Breast epithelium (tissue), 4 donors: ENCODE data around the gene BIRC5. TPM values are rescaled to one million over a fixed set of nuclear protein-coding genes. Genes with fewer than 3 reads are reported as not detected.

Source experiments
- DNase-seq, 2 donors: peaks; one replicate each; pipeline ENCODE4 v3.0.0-alpha.2; 2019; ENCODE audit warnings: low spot score in 2 of 2
- H3K27ac ChIP-seq, 2 donors: fragments of 200-600 bp; sonication (generic) in 1 of 2; one replicate each; pipeline ENCODE4 v1.5.1; 2016 to 2019; ENCODE audit warnings: mild to moderate bottlenecking in 1 of 2
- H3K27me3 ChIP-seq, 2 donors: fragments of 200-600 bp; sonication (generic) in 1 of 2; one replicate each; pipeline versions ENCODE4 v1.5.1 to v1.6.0; 2017 to 2019; ENCODE audit warnings: control low read depth in 1 of 2, mild to moderate bottlenecking in 1 of 2
- H3K36me3 ChIP-seq: fragments of 200-600 bp; one replicate; pipeline ENCODE4 v1.5.1; 2019
- H3K4me1 ChIP-seq, 2 donors: fragments of 200-600 bp; sonication (generic); one replicate each; pipeline ENCODE4 v1.5.1; 2016 to 2019; ENCODE audit warnings: control low read depth in 1 of 2
- H3K4me3 ChIP-seq, 3 donors: fragments of 200-600 bp; sonication (generic); 1 replicate in 2 of 3; 2 replicates in 1 of 3; pipeline ENCODE4 v1.5.1; 2016 to 2019; ENCODE audit warnings: mild to moderate bottlenecking in 3 of 3, moderate library complexity in 2 of 3
- H3K9me3 ChIP-seq, 2 donors: fragments of 200-600 bp; sonication (generic) in 1 of 2; one replicate each; pipeline ENCODE4 v1.5.1; 2016 to 2019; ENCODE audit warnings: control low read depth in 1 of 2
- CTCF ChIP-seq, 3 donors: fragments of 450-650 bp; IDR thresholded peaks; one replicate each; pipeline ENCODE4 v1.5.1; 2016 to 2017; ENCODE audit warnings: antibody characterized with exemption in 3 of 3, mild to moderate bottlenecking in 3 of 3, moderate library complexity in 3 of 3
- POLR2A ChIP-seq: fragments of 450-650 bp; IDR thresholded peaks from one replicate; pipeline ENCODE4 v1.6.1; 2016; ENCODE audit warnings: antibody characterized with exemption, mild to moderate bottlenecking, moderate library complexity
- POLR2AphosphoS5 ChIP-seq, 3 donors: sonication (generic); formaldehyde crosslinking; IDR thresholded peaks; one replicate each; pipeline ENCODE4 v1.6.1; 2017; ENCODE audit warnings: antibody characterized with exemption in 3 of 3
- intact Hi-C: fragments of 100-400 bp; cut with DNase I; formaldehyde crosslinking; loops from one replicate; pipeline ENCODE4 v1.15.1; 2023; ENCODE audit warnings: low total_unique reads
- total RNA-seq, 3 donors: library from RNA; depleted of rRNA; stranded (reverse); fragments of >200 nt; gene quantifications; one replicate each; pipeline ENCODE4 v1.1.0, GENCODE V29; 2016

Gene BIRC5
- total RNA-seq, 3 donors from 2014 or later: 0.29 to 1.9 (median 0.33) TPM

GRCh38 chr17:78202666-78203065, 11.4 kb upstream of the BIRC5 start:
- Histone ChIP-seq H3K4me3 (no peak overlapping the region), H3K4me1 (peaks cover 0 to 7% of the 10 kb centered on the region in 2 donors), H3K27ac (no peak overlapping the region), H3K36me3 (no peaks in the 10 kb centered on the region), H3K27me3 (no peaks in the 10 kb centered on the region), H3K9me3 (no peaks in the 10 kb centered on the region)
- TF ChIP-seq CTCF (IDR thresholded peaks at IDR 0.05) (no peak), POLR2A (no peak), POLR2AphosphoS5 (IDR thresholded peaks at IDR 0.05) (no peak)
- intact Hi-C loops: no loop called here
- no peak for DNase-seq

GRCh38 chr17:78204387-78205123, 9.5 kb upstream of the BIRC5 start:
- DNase-seq: no peak
- no peak for TF ChIP-seq POLR2A
- no peak for TF ChIP-seq POLR2AphosphoS5 (IDR thresholded peaks at IDR 0.05)
- no peak for TF ChIP-seq CTCF (IDR thresholded peaks at IDR 0.05)
- peaks cover 0 to 3% of the 10 kb centered on the region in 2 donors for H3K4me1 ChIP-seq
- H3K27me3 ChIP-seq: no peaks in the 10 kb centered on the region
- H3K36me3 ChIP-seq: no peaks in the 10 kb centered on the region
- no peak overlapping the region for H3K4me3 ChIP-seq
- intact Hi-C loops: loop anchor here (5.0 kb wide), 1 partner anchor 1493 kb away; no protein-coding TSS in a partner anchor
- no peaks in the 10 kb centered on the region for H3K9me3 ChIP-seq
- H3K27ac ChIP-seq: no peak overlapping the region

- TF ChIP-seq POLR2AphosphoS5 (IDR thresholded peaks at IDR 0.05): no peak
- no peak for TF ChIP-seq CTCF (IDR thresholded peaks at IDR 0.05)
- no peak for TF ChIP-seq POLR2A
- intact Hi-C loops: loop anchor here (5.0 kb wide), 1 partner anchor 1492 kb away; no protein-coding TSS in a partner anchor
- no peaks in the 10 kb centered on the region for H3K9me3 ChIP-seq
- no peak overlapping the region for H3K27ac ChIP-seq
- no peaks in the 10 kb centered on the region for H3K36me3 ChIP-seq
- no peaks in the 10 kb centered on the region for H3K27me3 ChIP-seq
- no peaks in the 10 kb centered on the region for H3K4me1 ChIP-seq
- H3K4me3 ChIP-seq: no peak overlapping the region
- DNase-seq: no peak
Measured at GRCh38 chr17:78205124-78205775, 8.8 kb upstream of the BIRC5 start.

- no peak overlapping the region for H3K27ac ChIP-seq
- TF ChIP-seq POLR2AphosphoS5 (IDR thresholded peaks at IDR 0.05): no peak
- no peak for TF ChIP-seq CTCF (IDR thresholded peaks at IDR 0.05)
- no peak for TF ChIP-seq POLR2A
- H3K4me3 ChIP-seq: no peak overlapping the region
- no peaks in the 10 kb centered on the region for H3K9me3 ChIP-seq
- H3K4me1 ChIP-seq: no peaks in the 10 kb centered on the region
- intact Hi-C loops: loop anchor here (5.0 kb wide), 1 partner anchor 1491 kb away; no protein-coding TSS in a partner anchor
- no peaks in the 10 kb centered on the region for H3K36me3 ChIP-seq
- no peak for DNase-seq
- no peaks in the 10 kb centered on the region for H3K27me3 ChIP-seq
Measured at GRCh38 chr17:78206298-78206697, 7.8 kb upstream of the BIRC5 start.

GRCh38 chr17:78208486-78208885, 5.6 kb upstream of the BIRC5 start:
- no peaks in the 10 kb centered on the region for H3K9me3 ChIP-seq
- no peak for DNase-seq
- H3K4me3 ChIP-seq: no peak overlapping the region
- H3K27ac ChIP-seq: no peak overlapping the region
- H3K4me1 ChIP-seq: no peaks in the 10 kb centered on the region
- TF ChIP-seq POLR2AphosphoS5 (IDR thresholded peaks at IDR 0.05) (no peak), CTCF (IDR thresholded peaks at IDR 0.05) (no peak), POLR2A (no peak)
- no peaks in the 10 kb centered on the region for H3K27me3 ChIP-seq
- no peaks in the 10 kb centered on the region for H3K36me3 ChIP-seq
- intact Hi-C loops: loop anchor here (5.0 kb wide), 1 partner anchor 1489 kb away; no protein-coding TSS in a partner anchor
